GM12878 (cell line): Measurements from ENCODE around the gene SOX12.

Source experiments
- CEBPB ChIP-seq, 2 experiments: fragments of 150-350 bp in 1 of 2; IDR thresholded peaks; 2 replicates each; pipeline ENCODE4 v1.6.1; 2012 to 2014; ENCODE audit warnings: low read depth in 2 of 2, low read length in 2 of 2, borderline replicate concordance in 1 of 2, inconsistent platforms in 1 of 2
- CHD2 ChIP-seq: IDR thresholded peaks from 2 replicates; pipeline ENCODE4 v1.6.1; 2011; ENCODE audit warnings: low read depth, low read length, improper control_type of control experiment, borderline replicate concordance
- MYC ChIP-seq: IDR thresholded peaks from 2 replicates; pipeline ENCODE4 v1.6.1; 2011; ENCODE audit warnings: mild to moderate bottlenecking, low read length, moderate library complexity, inconsistent platforms; ENCODE audit not compliant: insufficient read depth, insufficient replicate concordance, insufficient read length, severe bottlenecking
- NR2F1 ChIP-seq: fragments of 450-650 bp; conservative IDR thresholded peaks from 2 replicates; pipeline ENCODE4 v1.6.1; 2017; ENCODE audit warnings: mild to moderate bottlenecking
- POLR2AphosphoS2 ChIP-seq: IDR thresholded peaks from 2 replicates; pipeline ENCODE4 v1.6.1; 2011; ENCODE audit warnings: low read depth, mild to moderate bottlenecking, low read length, improper control_type of control experiment, moderate library complexity
- RFX5 ChIP-seq: IDR thresholded peaks from 2 replicates; pipeline ENCODE4 v1.6.1; 2011; ENCODE audit warnings: low read depth, low read length, improper control_type of control experiment
- TAF1 ChIP-seq: IDR thresholded peaks from 2 replicates; pipeline ENCODE4 v1.6.1; 2011; ENCODE audit warnings: mild to moderate bottlenecking, low read depth, low read length, borderline replicate concordance
- ZNF384 ChIP-seq: IDR thresholded peaks from 2 replicates; pipeline ENCODE4 v1.6.1; 2012; ENCODE audit warnings: low read depth, mild to moderate bottlenecking, low read length, improper control_type of control experiment, borderline replicate concordance
- ZZZ3 ChIP-seq: IDR thresholded peaks from 2 replicates; pipeline ENCODE4 v1.6.1; 2011; ENCODE audit warnings: low read depth; ENCODE audit not compliant: control insufficient read depth, insufficient read length
- TF ChIP-seq, protein P1 (sequence below), 3 experiments: IDR thresholded peaks in 2 of 3; conservative IDR thresholded peaks in 1 of 3; 2 replicates each; pipeline ENCODE4 v1.5.1; 2011; ENCODE audit warnings: low read depth in 3 of 3, low read length in 3 of 3, mild to moderate bottlenecking in 3 of 3, control low read depth in 2 of 3, moderate library complexity in 2 of 3, inconsistent platforms in 1 of 3, mixed read lengths in 1 of 3; ENCODE audit not compliant: control insufficient read depth in 2 of 3, insufficient read depth in 1 of 3; ENCODE audit errors: extremely low read depth in 1 of 3
- TF ChIP-seq, protein P2 (sequence below): fragments of 450-650 bp; IDR thresholded peaks from 2 replicates; pipeline ENCODE4 v1.6.1; 2017; ENCODE audit warnings: mild to moderate bottlenecking, low read depth, inconsistent platforms; ENCODE audit not compliant: poor library complexity, severe bottlenecking
- TF ChIP-seq, protein P3 (sequence below): IDR thresholded peaks from 2 replicates; pipeline ENCODE4 v1.6.1; 2011; ENCODE audit warnings: mild to moderate bottlenecking, low read depth, low read length, moderate library complexity; ENCODE audit not compliant: insufficient replicate concordance

DNA sequence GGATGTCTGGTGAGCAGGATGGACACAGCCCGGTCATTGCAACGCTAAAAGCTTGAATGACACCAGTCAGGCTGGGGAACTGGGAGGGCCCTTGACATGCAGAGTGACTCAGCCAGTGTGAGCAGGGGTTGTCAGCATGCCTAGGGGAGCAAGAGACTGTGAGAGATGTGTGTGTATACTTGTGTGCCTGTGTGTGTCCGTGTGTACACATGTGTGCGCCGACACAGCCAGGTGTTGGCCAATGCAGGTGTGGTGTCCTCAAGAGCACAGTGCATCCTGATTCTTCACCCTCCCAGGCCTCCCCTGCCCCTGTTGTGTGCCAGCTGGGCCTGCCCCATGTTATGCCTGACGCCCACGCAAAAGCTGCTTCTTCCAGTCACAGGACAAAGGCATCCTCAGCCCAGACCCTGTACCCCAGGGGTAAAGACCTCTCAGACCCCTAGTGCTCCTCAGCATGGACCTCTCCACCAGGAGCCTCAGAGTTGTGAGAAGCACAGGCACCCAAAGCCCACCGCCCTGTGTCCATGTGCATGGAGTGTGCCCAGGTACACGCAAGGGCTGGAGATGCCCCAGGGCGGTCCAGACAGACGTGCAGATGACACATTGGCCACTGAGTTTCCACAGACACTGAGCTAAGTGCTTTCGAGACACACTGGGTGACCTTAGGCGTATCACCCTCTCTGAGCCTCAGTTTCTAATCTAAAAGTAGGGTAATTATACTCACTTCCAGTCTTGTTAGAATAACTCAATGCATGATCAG is 38.1 kb downstream of the SOX12 start:
- TF ChIP-seq TAF1: no peak
- TF ChIP-seq, protein P1, sequence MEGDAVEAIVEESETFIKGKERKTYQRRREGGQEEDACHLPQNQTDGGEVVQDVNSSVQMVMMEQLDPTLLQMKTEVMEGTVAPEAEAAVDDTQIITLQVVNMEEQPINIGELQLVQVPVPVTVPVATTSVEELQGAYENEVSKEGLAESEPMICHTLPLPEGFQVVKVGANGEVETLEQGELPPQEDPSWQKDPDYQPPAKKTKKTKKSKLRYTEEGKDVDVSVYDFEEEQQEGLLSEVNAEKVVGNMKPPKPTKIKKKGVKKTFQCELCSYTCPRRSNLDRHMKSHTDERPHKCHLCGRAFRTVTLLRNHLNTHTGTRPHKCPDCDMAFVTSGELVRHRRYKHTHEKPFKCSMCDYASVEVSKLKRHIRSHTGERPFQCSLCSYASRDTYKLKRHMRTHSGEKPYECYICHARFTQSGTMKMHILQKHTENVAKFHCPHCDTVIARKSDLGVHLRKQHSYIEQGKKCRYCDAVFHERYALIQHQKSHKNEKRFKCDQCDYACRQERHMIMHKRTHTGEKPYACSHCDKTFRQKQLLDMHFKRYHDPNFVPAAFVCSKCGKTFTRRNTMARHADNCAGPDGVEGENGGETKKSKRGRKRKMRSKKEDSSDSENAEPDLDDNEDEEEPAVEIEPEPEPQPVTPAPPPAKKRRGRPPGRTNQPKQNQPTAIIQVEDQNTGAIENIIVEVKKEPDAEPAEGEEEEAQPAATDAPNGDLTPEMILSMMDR (IDR thresholded peaks at IDR 0.05 in 2 of 3, conservative IDR thresholded peaks at IDR 0.05 in 1 of 3; ENCODE audit: control insufficient read depth in 2 of 3, extremely low read depth in 1 of 3, insufficient read depth in 1 of 3, low read depth in 3 of 3, low read length in 3 of 3): no peak
- no peak for TF ChIP-seq ZNF384
- TF ChIP-seq ZZZ3: no peak
- TF ChIP-seq CHD2: no peak
- no peak for TF ChIP-seq NR2F1
- no peak for TF ChIP-seq POLR2AphosphoS2
- TF ChIP-seq CEBPB (IDR thresholded peaks at IDR 0.05; ENCODE audit: borderline replicate concordance in 1 of 2, low read depth in 2 of 2, low read length in 2 of 2): no peak
- no peak for TF ChIP-seq MYC
- no peak for TF ChIP-seq RFX5
- TF ChIP-seq, protein P2, sequence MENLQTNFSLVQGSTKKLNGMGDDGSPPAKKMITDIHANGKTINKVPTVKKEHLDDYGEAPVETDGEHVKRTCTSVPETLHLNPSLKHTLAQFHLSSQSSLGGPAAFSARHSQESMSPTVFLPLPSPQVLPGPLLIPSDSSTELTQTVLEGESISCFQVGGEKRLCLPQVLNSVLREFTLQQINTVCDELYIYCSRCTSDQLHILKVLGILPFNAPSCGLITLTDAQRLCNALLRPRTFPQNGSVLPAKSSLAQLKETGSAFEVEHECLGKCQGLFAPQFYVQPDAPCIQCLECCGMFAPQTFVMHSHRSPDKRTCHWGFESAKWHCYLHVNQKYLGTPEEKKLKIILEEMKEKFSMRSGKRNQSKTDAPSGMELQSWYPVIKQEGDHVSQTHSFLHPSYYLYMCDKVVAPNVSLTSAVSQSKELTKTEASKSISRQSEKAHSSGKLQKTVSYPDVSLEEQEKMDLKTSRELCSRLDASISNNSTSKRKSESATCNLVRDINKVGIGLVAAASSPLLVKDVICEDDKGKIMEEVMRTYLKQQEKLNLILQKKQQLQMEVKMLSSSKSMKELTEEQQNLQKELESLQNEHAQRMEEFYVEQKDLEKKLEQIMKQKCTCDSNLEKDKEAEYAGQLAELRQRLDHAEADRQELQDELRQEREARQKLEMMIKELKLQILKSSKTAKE: no peak
- TF ChIP-seq, protein P3, sequence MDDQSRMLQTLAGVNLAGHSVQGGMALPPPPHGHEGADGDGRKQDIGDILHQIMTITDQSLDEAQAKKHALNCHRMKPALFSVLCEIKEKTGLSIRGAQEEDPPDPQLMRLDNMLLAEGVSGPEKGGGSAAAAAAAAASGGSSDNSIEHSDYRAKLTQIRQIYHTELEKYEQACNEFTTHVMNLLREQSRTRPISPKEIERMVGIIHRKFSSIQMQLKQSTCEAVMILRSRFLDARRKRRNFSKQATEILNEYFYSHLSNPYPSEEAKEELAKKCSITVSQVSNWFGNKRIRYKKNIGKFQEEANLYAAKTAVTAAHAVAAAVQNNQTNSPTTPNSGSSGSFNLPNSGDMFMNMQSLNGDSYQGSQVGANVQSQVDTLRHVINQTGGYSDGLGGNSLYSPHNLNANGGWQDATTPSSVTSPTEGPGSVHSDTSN: no peak
